ENCODE results near the gene GABBR2. TPM values are rescaled to one million over a fixed set of nuclear protein-coding genes. Genes with fewer than 3 reads are reported as not detected.

The GABBR2 gene
- total RNA-seq, 6 experiments from 2014 or later = not detected

DNA sequence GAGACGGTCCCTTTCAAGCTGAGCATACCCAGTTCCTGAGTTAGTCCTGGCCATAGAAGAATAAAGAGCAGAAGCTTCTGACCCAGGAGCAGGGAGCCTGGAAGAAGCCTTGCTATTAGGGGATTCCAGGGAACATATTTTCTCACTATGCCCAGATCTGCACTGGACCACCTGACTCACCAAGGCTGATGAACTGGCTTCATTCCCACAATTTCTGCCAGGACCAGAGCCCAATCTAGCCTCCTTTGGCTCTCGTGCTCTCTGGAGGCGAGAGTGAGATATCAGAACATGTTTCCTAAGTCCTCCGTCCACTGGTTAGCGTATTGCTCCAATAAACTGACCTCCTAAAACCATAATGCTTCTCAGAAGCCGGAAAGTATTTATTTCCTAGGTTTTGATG is 9.9 kb downstream of the GABBR2 start:
- intact Hi-C loops (cut with DNase I) = no loop called here
- TF ChIP-seq POLR2A (IDR thresholded peaks at IDR 0.05) = no peak
- TF ChIP-seq, protein P1, sequence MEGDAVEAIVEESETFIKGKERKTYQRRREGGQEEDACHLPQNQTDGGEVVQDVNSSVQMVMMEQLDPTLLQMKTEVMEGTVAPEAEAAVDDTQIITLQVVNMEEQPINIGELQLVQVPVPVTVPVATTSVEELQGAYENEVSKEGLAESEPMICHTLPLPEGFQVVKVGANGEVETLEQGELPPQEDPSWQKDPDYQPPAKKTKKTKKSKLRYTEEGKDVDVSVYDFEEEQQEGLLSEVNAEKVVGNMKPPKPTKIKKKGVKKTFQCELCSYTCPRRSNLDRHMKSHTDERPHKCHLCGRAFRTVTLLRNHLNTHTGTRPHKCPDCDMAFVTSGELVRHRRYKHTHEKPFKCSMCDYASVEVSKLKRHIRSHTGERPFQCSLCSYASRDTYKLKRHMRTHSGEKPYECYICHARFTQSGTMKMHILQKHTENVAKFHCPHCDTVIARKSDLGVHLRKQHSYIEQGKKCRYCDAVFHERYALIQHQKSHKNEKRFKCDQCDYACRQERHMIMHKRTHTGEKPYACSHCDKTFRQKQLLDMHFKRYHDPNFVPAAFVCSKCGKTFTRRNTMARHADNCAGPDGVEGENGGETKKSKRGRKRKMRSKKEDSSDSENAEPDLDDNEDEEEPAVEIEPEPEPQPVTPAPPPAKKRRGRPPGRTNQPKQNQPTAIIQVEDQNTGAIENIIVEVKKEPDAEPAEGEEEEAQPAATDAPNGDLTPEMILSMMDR (IDR thresholded peaks at IDR 0.05) = no peak
- 79% methylated on average over 4 of the region's 6 CpGs for WGBS (ENCODE audit: insufficient coverage, low coverage, low lambda C conversion rate, missing lambda C conversion rate)
- Histone ChIP-seq H3K9me3 (no peaks in the 10 kb centered on the region), H3K27me3 (no peaks in the 10 kb centered on the region), H3K4me3 (no peak overlapping the region), H3K4me1 (no peaks in the 10 kb centered on the region), H3K27ac (no peak overlapping the region), H3K36me3 (no peaks in the 10 kb centered on the region)
- ATAC-seq = no peak
- no peak for DNase-seq

DNA sequence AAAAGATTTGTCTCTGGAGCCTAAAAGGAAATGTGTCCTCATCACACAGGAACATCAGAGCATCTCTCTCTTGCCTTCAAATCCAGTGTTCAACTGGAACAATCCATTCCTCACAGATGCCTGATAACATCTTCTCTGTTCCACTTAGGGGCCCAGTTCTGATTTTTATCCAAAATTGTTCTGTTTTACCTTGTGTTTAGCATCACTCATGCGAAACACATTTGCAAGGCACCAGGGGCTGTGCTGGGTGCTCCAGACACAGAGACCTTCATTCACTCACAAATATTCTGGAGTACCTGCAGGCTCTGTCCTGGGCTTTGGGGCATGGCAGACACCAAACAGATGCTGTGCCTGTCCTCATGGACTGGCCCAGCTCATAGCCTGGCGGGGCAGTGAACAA is 13.8 kb downstream of the GABBR2 start:
- Histone ChIP-seq H3K9me3 (no peaks in the 10 kb centered on the region), H3K36me3 (no peaks in the 10 kb centered on the region), H3K27me3 (no peaks in the 10 kb centered on the region), H3K27ac (no peak overlapping the region), H3K4me3 (no peak overlapping the region), H3K4me1 (no peaks in the 10 kb centered on the region)
- intact Hi-C loops (cut with DNase I) = no loop called here
- WGBS (ENCODE audit: insufficient coverage, low coverage, low lambda C conversion rate, missing lambda C conversion rate) = 50% methylated on average over 2 of the region's 2 CpGs
- TF ChIP-seq, protein P1 (IDR thresholded peaks at IDR 0.05) = no peak
- TF ChIP-seq POLR2A (IDR thresholded peaks at IDR 0.05) = no peak
- ATAC-seq (no peak), DNase-seq (no peak)

DNA sequence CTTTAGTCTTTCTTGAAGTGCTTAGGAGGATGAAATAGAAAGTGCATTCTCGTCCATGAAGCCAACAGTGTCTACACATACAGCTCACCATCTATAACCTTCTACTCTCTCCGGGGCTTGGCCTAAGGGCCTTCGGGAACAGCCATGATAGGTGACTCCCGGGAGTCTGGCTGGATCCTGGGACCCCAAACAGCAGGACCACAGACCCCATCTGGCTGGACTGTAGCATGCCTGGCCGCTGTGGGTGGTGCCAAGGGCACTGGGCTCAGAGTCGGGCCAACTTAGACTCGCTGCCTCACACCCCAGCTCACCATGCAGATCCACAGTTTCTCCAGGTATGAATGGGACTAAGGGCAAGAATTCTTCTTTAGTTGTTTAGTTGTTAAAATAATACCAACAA is 16.3 kb downstream of the GABBR2 start:
- Histone ChIP-seq H3K4me1 (no peaks in the 10 kb centered on the region), H3K9me3 (no peaks in the 10 kb centered on the region), H3K4me3 (no peak overlapping the region), H3K27ac (no peak overlapping the region), H3K36me3 (no peaks in the 10 kb centered on the region), H3K27me3 (no peaks in the 10 kb centered on the region)
- intact Hi-C loops (cut with DNase I) = no loop called here
- TF ChIP-seq POLR2A (IDR thresholded peaks at IDR 0.05) = no peak
- TF ChIP-seq, protein P1 (IDR thresholded peaks at IDR 0.05) = no peak
- ATAC-seq (no peak), DNase-seq (no peak)
- 44% methylated on average over 1 of the region's 7 CpGs for WGBS (ENCODE audit: insufficient coverage, low coverage, low lambda C conversion rate, missing lambda C conversion rate)

- 67% methylated on average over 1 of the region's 3 CpGs for WGBS (ENCODE audit: insufficient coverage, low coverage, low lambda C conversion rate, missing lambda C conversion rate)
Observed at GRCh38 chr9:98691890-98692289, 16.8 kb downstream of the GABBR2 start.

More at GRCh38 chr9:98691890-98692289, 16.8 kb downstream of the GABBR2 start:
- DNase-seq (no peak), ATAC-seq (no peak)
- Histone ChIP-seq H3K4me3 (no peak overlapping the region), H3K4me1 (no peaks in the 10 kb centered on the region), H3K36me3 (no peaks in the 10 kb centered on the region), H3K27me3 (no peaks in the 10 kb centered on the region), H3K9me3 (no peaks in the 10 kb centered on the region), H3K27ac (no peak overlapping the region)
- no peak for TF ChIP-seq POLR2A (IDR thresholded peaks at IDR 0.05)
- TF ChIP-seq, protein P1 (IDR thresholded peaks at IDR 0.05) = no peak
- intact Hi-C loops (cut with DNase I) = no loop called here

All from right lobe of liver (tissue), 6 donors.